Vagina (tissue), 2 donors: ENCODE data around the gene SMG6.

Experiments
- CTCF ChIP-seq, 3 experiments: fragments of 450-650 bp in 2 of 3; fragments of 200-600 bp in 1 of 3; sonication (generic) in 1 of 3; IDR thresholded peaks; one replicate each; pipeline ENCODE4 v1.5.1; 2017 to 2019; ENCODE audit warnings: antibody characterized with exemption in 3 of 3, mild to moderate bottlenecking in 2 of 3, moderate library complexity in 2 of 3
- POLR2A ChIP-seq, 2 donors: fragments of 450-650 bp; IDR thresholded peaks; one replicate each; pipeline ENCODE4 v1.6.1; 2017; ENCODE audit warnings: antibody characterized with exemption in 2 of 2, mild to moderate bottlenecking in 2 of 2, moderate library complexity in 2 of 2
- POLR2AphosphoS5 ChIP-seq, 2 donors: sonication (generic); formaldehyde crosslinking; IDR thresholded peaks; one replicate each; pipeline ENCODE4 v1.9.0; 2017; ENCODE audit warnings: antibody characterized with exemption in 2 of 2, mild to moderate bottlenecking in 2 of 2, low read depth in 1 of 2; ENCODE audit not compliant: insufficient read depth in 1 of 2

DNA sequence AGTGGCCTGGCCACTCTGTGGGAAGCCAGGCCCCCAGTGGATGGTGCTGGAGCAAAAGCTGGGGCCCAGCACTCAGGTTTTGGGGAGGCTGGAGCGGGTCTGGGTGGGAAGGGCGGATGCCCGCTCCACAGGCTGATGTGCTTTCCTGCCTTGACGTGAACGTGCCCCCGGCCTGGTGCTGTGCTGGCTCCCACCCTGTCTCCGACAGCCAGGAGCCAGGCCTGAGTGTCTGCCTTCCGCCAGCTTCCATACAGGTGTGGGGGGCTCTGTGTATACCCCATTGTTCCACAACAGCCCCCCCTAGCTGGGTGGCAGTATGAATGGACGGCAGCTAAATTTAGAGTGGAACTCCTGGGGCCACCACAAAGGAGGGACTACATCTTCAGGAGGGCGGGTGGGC, 228.7 kb downstream of the SMG6 start:
- TF ChIP-seq CTCF (IDR thresholded peaks at IDR 0.05) (no peak), POLR2A (IDR thresholded peaks at IDR 0.05) (no peak), POLR2AphosphoS5 (IDR thresholded peaks at IDR 0.05; ENCODE audit: insufficient read depth in 1 of 2, low read depth in 1 of 2) (no peak)
